Measurements from ENCODE around the gene TSPYL6.

TSPYL6 gene

DNA sequence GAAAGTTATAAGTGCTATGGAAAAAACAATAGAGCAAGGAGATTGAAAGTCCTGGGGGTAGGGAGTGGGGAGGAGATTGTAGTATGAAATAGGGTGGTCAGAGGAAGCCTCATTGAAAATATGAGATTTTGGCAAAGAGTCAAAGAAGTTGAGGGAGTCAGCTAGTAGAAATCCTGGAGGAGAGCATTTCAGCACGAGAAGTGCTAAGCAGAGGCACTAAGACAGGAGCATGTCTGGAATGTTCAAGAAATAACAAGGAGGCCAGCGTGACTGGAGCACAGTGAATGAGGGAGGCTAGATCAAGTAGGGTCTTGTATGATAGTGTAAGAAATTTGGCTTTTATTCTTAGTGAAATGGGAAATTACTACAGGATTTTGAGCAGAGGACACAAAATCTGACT lies 2.1 kb upstream of the TSPYL6 start:
- no peak for DNase-seq (ENCODE audit: low read depth)

DNA sequence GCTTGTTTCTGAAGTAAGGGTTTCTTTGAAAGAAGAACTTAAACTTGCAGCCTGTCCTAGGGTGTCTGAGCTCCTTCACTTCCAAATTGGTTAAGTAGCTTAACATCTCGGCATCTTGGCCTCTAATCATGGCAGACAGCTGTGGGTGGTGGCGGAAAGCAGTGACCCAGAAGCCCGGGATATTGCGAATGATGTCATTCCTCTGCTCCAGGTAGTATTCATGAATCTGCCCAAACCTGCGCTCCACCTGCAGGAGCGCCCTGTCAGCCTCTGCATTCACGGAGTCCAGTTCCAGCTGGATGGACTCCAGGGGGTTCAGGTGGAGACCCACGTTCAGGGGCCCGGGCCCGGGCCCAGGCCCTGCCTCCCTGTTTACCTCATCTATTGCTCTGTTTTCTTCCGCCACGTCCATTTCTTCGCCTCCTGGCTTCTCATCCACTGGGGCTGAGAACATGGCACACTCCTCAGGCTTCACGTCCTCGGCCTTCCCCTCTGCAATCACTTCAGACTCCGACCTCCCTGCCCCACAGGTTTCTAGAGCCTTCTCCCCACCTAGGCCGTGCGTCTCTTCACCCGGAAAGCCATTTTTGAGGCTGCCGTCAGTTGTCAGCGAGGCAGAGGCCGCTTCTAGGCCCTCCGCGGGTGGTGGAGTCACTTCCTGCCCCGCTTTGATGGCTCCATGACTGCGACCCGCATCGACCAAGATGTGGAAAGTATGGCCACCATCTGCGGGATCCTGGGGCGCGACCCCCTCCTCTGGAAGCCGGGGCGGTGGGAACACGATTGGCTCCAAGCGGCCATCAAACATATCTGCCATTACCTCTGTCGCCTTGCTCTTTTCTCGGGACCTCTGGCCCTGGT lies 569 bp downstream of the TSPYL6 start:
- DNase-seq (ENCODE audit: low read depth) = no peak

DNA sequence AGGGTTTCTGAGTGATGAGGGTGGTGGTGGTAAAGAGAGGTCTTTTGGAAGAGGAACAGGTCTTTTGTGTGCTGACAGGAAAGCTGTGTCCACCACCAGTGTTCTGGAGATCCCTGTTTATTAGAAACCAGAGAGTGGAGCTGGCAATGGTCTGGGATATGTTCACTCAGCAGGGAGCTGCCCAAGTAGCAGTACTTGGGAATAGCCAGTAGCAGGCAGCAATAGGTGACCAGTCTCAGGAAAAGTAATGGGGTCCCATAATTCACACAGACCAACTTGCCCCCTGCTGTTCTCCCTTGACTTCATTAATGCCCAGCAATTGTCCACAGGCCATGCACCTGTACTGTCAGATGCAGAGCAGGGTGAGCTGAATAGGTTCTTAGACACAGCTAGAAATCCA lies 1.8 kb downstream of the TSPYL6 start:
- no peak for DNase-seq (ENCODE audit: low read depth)

DNA sequence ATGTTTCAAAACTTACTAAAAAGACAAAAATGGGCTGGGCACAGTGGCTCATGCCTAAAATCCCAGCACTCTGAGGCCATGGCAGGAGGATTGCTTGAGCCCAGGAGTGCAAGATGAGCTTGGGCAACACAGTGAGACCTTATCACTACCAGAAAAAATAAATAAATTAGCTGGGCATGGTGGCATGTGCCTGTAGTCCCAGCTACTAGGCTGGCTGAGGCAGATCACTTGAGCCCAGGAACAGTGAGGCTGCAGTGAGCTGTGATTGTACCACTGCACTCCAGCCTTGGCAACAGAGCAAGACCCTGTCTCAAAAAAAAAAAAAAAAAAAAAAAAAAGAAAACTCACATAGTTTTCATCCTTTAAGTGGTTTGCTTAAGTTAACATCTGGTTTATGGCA lies 6.4 kb downstream of the TSPYL6 start:
- no peak for DNase-seq (ENCODE audit: low read depth)

DNA sequence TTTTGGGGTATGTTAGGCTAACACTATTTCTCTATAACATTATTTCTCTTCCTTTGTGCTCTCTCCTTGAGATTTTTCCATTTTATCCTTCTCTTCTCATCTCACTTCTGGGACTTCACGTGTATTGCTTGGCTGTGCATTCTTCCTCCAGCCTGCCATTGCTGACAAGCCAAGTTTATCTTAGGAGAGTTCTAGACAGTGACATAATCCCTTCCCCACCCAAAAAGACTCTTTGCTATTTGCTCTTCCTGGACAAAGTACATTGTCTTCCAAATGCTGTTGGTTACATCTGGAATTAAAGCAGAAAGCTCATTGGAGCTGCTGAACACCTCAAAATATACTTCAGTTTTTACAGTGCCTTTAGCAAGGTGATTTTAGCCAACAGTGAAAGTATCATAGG lies 8.9 kb downstream of the TSPYL6 start:
- DNase-seq (ENCODE audit: low read depth) = no peak

DNA sequence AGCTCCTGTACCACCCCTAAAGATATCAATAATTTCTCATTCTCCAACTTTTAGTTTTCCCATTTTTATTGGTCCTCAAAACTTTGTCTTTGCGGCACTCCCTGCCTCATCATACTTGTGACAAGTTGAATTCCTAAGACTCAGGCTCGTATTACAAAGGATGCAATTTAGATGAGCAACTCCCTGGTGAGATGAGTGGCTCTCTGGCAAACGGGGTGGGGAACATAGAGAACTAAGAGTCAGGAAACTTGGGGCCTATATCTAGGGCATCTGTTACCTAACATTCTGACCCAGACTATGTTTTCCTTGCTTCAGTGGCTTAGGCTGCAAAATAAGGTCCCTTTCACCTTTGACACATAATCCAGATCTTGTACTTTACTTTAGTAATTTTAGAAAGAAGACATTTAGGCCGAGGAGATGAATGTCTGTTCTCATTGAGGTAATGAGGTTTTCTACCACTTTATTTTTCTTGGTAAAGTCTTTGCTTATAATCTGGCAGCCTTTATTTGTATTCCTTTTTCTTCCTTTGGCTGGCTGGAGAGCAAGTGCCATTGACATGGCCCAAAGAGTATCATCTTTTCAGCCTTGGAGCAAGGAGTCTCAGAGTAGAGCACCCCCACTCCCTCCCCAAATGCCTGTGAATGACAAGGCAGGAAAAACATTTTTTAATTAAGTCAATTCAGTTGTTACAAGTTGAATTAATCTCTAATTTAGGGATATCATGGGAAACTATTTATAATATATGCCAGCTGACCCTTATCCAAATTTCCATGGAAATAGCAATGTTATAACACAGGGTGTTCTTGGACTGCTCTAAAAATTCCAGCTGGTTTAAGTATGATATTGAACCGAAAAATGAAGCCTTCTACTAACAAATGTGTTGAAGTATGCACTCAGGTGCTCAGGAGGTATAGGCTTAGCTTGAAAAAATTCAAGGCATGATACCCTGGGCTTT lies 15.2 kb downstream of the TSPYL6 start:
- no peak for DNase-seq (ENCODE audit: low read depth)

DNA sequence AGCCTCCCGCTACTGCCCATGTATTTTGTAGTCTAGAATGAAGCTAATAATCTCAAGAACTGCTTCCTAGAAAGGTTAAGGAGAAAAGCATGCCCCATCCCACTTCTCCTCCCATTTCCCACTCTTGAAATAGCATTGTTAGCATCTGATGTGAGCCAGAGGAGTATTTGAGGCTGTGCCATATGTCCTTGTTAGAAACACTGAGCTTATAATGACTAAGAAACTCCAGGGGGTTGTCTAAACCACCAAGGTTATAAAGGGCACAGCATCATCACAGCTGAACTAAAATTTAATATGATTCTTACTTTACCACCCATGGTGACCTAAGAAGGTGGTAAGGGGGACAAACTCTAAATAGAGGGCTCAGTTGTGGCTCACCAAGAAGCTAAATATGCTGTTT lies 16.6 kb downstream of the TSPYL6 start:
- no peak for DNase-seq (ENCODE audit: low read depth)

DNA sequence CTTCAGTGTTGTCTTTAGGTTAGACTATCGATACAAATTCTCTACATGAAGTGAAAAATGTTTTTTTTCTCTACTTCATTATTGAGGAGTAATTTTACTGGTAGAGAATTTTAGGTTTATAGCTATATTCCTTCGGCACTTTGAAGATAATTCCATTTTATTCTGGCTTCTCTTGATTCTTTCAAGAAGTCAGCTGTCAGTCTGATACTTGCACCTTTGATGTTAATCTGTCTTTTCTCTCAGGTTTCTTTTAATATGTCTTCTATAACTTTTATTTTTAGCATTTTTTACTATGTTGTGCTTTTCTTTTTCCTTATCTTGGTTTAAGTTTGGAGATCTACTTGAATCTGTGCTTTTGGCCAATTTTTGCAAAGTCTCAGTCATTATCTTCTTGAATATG lies 18.6 kb downstream of the TSPYL6 start:
- no peak for DNase-seq (ENCODE audit: low read depth)

DNA sequence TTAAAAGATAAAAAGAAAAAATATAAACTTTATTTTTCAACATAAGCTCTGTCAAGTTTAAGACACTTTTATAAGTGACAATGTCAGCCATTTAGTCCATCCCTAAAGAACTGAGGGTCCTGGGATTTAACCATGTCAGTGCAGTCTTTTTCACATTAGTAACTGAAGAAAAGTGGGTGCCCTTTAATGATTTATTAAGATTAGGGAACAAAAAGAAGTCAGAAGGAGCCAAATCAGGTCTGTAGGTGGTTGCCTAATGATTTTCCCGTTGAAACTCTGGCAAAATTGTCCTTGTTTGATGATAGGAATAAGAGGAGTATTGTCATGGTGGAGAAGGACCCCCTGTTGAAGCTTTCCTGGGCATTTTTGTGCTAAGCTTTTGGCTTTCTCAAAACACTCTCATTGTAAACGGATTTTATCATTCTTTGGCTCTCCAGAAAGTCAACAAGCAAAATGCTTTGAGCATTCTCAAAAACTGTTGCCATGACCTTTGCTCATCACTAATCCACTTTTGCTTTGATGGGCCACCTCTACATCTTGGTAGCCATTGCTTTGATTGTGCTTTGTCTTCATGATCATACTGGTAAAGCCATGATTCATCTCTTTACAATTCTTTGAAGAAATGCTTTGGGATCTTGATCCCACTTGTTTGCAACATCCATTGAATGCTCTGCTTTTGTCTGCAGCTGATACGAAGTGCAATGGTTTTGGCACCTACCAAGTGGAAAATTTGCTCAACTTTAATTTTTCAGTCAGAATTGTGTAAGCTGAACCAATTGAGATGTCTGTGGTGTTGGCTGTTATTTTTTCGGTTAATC lies 22.0 kb downstream of the TSPYL6 start:
- no peak for DNase-seq (ENCODE audit: low read depth)

DNA sequence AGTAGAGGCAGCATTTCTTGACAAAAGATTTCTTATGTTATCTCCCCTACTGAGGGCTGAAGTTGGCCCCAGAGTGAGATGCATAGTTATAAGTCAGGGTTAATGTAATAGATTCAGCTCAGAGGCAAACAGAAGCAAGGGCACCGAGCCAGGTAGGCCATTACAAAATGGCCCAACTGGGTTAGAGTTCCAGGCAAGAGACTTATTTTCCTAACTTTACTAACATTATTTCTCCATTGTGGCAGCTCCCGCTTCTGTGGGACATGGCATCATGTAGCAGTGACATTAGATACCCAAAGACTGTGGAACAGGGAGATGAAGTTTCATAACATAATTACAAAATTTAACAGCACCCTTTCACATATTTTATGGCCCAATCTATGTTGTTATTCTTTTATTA lies 27.1 kb downstream of the TSPYL6 start:
- no peak for DNase-seq (ENCODE audit: low read depth)

DNA sequence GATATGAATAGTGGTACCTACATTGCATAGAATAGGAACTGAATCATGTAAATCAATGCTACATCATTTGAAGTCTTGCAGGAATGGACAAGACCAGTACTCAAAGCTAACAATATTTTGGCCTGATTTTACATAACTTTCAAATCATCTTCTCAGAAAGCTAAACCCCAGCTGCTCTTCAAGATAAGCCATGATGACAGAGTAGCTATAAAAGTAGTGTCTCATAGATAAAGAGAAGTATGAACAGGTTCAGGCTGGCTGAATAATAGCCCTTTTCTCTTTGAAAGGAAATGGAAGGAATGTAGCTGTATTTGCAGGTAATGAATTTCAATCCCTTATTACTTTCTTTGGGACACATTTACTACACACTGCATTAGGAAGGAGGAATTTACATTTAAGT lies 28.2 kb downstream of the TSPYL6 start:
- DNase-seq (ENCODE audit: low read depth) = no peak

DNA sequence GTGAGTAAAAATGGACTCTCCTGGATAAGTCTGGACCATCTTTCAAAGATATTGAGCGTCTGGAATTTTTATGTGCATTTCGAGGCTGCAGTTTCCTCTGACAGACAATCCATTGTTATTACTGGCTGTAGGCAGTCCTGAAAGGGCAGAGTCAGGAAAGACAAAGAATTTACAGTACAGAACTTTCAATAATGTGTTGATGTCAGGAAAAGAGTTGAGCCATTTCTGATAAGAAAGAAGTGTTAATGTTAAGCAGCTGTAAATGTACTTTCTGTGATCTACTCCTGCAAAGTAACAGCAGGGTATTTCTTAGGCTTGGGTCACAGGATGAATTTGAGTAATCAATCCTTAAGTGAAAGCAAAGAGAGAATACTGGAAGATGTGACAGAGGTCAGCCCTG lies 29.8 kb downstream of the TSPYL6 start:
- no peak for DNase-seq (ENCODE audit: low read depth)

DNA sequence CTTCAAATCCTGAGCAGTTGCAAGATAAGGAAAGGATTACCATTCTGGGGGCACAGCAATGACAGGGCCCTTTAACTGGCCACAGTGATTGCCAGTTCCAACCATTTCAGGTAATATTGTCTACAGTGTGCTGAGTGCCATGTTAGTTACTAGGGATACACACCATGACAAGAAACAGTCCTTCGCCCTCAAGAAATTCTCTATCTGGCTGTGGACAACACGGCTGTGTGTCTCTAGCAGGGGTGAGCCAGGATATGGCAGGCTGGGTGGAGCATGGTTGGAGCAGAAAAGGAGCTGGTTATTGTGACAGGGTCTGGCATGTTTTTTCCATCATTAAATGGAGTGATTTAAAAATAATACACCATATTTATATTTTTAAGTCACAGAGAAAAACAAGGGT lies 31.0 kb downstream of the TSPYL6 start:
- no peak for DNase-seq (ENCODE audit: low read depth)

DNA sequence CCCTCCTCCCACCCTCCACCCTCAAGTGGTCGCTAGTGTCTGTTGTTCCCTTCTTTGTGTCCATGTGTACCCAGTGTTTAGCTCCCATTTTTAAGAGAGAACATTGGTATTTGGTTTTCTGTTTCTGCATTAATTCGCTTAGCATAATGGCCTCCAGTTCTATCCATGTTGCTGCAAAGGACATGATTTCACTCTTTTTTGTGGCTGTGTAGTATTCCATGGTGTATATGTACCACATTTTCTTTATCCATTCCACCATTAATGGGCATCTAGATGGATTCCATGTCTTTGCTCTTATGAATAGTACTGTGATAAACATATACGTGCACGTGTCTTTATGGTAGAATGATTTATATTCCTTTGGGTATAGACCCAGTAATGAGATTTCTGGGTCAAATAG lies 42.9 kb downstream of the TSPYL6 start:
- DNase-seq (ENCODE audit: low read depth) = no peak

DNA sequence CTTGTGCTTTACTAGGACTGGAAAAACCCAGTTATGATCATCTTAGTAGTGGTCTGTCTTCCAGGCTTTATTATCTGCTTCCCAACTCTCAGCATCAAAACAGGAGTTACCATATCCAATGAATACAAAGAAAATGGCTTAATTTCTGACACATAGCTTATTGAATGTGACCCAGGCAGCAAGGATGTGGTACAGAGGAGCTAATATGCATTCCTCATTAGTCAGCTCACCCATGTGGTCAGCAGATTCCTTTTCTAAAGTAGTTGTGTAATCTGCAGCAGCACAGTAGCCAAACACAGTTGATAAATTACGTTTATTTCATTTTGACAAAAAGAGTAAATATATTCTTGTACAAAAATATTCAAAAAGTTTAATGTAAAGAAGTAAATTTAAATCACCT lies 43.6 kb downstream of the TSPYL6 start:
- DNase-seq (ENCODE audit: low read depth) = no peak

DNA sequence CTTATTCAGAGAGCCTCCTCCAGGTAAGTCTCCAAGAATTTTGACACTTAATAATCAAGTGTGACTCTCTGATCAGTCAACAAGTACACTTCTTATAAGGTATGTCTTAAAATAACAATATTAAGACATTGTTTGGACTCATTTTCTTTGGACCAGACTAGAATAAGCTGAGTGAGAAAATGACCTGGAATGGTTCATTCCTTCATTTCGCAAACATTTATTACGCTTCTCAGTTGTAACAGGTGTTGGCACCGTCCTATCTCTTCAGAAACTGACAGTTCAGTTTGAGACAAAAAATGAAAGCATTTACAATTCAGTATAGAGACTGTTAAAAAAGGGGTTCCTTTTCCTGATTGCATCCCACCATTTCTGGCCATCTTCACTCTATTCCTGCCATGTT lies 46.6 kb downstream of the TSPYL6 start:
- DNase-seq (ENCODE audit: low read depth) = no peak

DNA sequence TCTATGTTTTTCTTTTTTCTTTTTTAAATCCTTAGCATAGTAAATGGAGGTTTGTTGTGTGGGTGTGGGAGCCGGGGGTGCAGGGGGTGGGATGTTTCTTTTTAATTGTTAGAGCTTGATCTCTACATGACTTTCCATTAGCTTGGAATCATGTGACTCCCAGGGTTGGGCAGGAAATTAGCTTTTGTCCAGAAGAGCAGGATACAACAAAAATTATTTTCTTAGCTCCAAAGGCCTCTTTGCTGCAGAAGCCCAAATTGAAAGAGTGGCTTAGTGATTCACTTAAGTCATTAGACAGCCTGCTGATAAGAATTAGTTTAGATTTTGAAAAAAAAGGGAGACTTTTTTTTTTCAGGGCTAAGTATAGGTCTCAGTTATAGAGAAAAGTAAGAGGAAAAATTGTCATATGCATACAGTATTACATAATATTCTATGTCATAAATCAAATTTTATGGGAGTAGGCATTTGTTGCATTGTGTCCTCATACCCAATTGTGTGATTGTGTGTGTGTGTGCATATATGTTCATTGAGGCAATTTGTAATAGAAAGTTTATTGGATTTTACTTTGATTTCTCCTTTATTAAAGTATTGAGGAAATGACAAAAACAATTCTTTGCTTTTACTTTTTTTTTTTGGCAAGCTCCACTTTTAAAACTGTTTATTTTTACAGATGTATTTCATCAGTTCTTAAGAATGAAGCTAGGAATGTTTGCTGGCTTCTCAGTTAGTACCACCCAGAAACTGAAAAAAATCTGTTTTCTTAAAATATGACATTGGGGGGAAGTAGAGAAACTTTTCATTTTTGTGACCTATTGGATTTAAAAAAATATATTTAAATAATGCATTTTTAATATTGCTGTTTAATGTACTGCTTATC lies 47.4 kb downstream of the TSPYL6 start:
- DNase-seq (ENCODE audit: low read depth) = no peak

DNA sequence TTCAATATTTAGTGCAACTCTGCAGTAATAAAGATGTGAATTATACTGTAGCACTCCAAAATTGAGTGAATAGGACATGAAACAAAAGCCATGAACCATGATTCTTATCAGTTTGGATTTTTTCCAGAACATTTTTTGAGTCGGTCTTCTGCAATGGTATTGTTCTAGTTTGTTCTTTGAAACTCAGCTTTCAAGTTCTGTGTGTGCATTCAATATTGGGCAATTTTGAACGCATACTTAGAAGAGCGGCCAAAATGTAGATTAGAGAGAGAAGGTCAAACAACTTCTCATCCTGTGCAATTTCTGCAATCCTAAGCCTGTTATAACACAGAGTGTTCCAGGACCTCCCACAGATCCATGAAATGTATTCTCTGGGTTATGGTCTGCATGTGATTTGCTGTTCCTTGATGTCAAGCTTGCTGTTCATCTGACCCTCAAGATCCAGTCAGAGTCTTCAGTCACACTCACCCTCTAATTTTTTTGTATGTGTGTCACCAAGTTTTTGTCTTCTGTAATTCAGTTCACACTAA lies 48.3 kb downstream of the TSPYL6 start:
- no peak for DNase-seq (ENCODE audit: low read depth)

DNA sequence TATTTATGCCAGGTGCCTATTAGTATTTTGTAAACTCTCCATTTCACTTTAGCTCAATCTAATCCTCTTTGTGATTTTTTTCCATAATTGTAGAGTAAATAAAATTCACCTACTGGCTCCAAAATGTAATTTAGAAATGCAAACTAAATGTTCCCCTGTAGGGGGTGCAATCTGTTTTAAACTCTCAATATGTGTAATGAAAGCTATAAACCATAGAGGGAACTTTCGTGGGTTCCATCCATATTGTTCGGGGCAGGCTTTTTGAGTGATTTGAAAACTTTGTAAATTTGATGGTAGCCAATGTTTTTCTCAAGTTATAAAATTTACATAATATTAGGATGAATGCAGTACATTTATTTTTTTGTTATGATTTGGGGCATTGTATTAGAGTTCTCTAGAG lies 49.4 kb downstream of the TSPYL6 start:
- DNase-seq (ENCODE audit: low read depth) = no peak

DNA sequence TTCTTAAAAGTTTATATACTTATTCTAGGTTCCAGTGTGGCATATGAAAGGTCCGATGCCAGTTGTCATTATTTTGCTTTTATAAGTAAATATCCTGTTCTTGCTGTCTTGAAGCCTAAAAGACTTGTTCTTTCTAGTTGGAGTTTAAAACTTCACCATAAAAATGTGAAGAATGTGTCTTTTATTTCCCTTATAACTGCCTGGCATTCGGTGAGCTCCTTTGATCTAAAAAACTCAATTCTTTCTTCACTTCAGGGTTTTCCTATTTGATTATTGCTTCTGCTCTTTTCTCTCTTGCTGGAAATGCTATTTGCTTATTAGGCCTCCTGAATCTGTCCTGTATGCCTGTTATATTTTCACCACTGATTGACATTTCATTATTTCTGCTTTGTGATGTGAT lies 51.6 kb downstream of the TSPYL6 start:
- DNase-seq (ENCODE audit: low read depth) = no peak

Data from T follicular helper cell (primary cell).